ENCODE data around the gene CR1. TPM values are rescaled to one million over a fixed set of nuclear protein-coding genes. Genes with fewer than 3 reads are reported as not detected.

Gene CR1
- total and polyA plus RNA-seq, 2 of the 4 experiments (the other 2 are of a cell fraction): not detected

DNA sequence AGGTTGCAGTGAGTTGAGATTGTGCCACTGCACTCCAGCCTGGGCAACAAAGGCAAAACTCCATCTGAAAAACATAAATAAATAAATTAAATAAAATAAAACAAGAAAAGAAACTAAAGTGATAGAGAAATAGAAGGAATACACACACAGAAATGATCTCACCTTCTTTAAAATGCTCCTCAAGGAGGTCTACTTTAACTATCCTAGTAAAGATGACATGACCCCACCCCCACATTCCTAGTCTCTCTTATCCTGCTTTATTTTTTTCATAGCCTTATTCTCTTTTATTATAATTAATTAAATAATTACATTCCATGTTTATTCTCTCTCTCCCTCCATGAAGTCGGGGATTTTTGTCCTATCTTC, 131.0 kb downstream of the CR1 start:
- no peak overlapping the region for H3K14ac ChIP-seq (replicated peaks; ENCODE audit: low read depth, low read length)
- TF ChIP-seq MAFK (IDR thresholded peaks at IDR 0.05; ENCODE audit: low read depth, low read length): no peak
- no peak for TF ChIP-seq RCOR1 (IDR thresholded peaks at IDR 0.05; ENCODE audit: insufficient replicate concordance, low read length)
- no peak for TF ChIP-seq MXI1 (IDR thresholded peaks at IDR 0.05; ENCODE audit: borderline replicate concordance, low read depth, low read length)
- no peak for TF ChIP-seq MAZ (IDR thresholded peaks at IDR 0.05; ENCODE audit: borderline replicate concordance, low read depth, low read length)
- no peak for TF ChIP-seq NFE2L2 (IDR thresholded peaks at IDR 0.05; ENCODE audit: low read depth, low read length)

More for the DNA sequence above, 131.0 kb downstream of the CR1 start:
- H4K20me1 ChIP-seq (ENCODE audit: insufficient read depth, low read length): no peaks in the 10 kb centered on the region
- no peak overlapping the region for H3K4me3 ChIP-seq (ENCODE audit: insufficient read depth, low read depth, low read length)
- H3K79me1 ChIP-seq (ENCODE audit: low read depth in 1 of 2, low read length in 2 of 2): no peaks in the 10 kb centered on the region
- dilution Hi-C loops (cut with HindIII; ENCODE audit: low sequenced_read_pairs, unreplicated experiment): no loop called here
- no peak overlapping the region for H2AK5ac ChIP-seq (ENCODE audit: low read depth, low read length)
- ChIA-PET POLR2A (ENCODE audit: unreplicated experiment) (no interaction called here), CTCF (no interaction called here)
- H2BK5ac ChIP-seq (ENCODE audit: low read depth, low read length, poor library complexity, severe bottlenecking): no peak overlapping the region
- H3K36me3 ChIP-seq (ENCODE audit: control insufficient read depth, insufficient read depth, low read length): no peaks in the 10 kb centered on the region
- H2BK120ac ChIP-seq (ENCODE audit: low read depth, low read length): no peak overlapping the region
- no peak overlapping the region for H4K91ac ChIP-seq (ENCODE audit: insufficient read depth, low read depth, low read length)
- in situ Hi-C loops (cut with MboI; ENCODE audit: low sequenced_read_pairs): no loop called here
- no peak overlapping the region for H2BK15ac ChIP-seq (ENCODE audit: low read depth, low read length)
- no TSS peak for BruUV-seq (replicated peaks)
- no CpG with 5 or more reads among the region's 1 CpG for WGBS, 2 experiments (ENCODE audit: extremely low coverage in 2 of 2, insufficient read length in 1 of 2)
- no peak overlapping the region for H3K27ac ChIP-seq (ENCODE audit: insufficient read depth, low read length)
- ATAC-seq (ENCODE audit: low read depth) (no peak), DNase-seq (no peak)
- H3K9me1 ChIP-seq (ENCODE audit: insufficient read depth, low read length): no peaks in the 10 kb centered on the region
- no peak overlapping the region for H2BK20ac ChIP-seq (ENCODE audit: low read depth, low read length)
- no peak overlapping the region for H3K9ac ChIP-seq (ENCODE audit: low read depth, low read length)
- H2AFZ ChIP-seq (replicated peaks; ENCODE audit: low read length, poor library complexity): no peak overlapping the region
- intact Hi-C loops (cut with micrococcal nuclease): no loop called here
- H3K4ac ChIP-seq (ENCODE audit: low read depth, low read length): no peak overlapping the region
- H3K18ac ChIP-seq (ENCODE audit: low read depth, low read length): no peak overlapping the region
- H3K23ac ChIP-seq (ENCODE audit: low read depth, low read length): no peak overlapping the region
- H4K5ac ChIP-seq (ENCODE audit: low read depth, low read length): no peak overlapping the region
- no peaks in the 10 kb centered on the region for H3K27me3 ChIP-seq (ENCODE audit: control insufficient read depth, insufficient read depth, low read length)
- no peak overlapping the region for H4K8ac ChIP-seq (ENCODE audit: low read depth in 2 of 2, low read length in 2 of 2)
- no peaks in the 10 kb centered on the region for H3K9me3 ChIP-seq (ENCODE audit: control insufficient read depth, insufficient read depth, low read length)
- H3K56ac ChIP-seq (ENCODE audit: extremely low read depth, insufficient read depth, low read length): no peak overlapping the region
- H3K4me1 ChIP-seq (ENCODE audit: control insufficient read depth, insufficient read depth, low read length): no peaks in the 10 kb centered on the region
- H2AK9ac ChIP-seq (replicated peaks; ENCODE audit: low read depth, low read length, poor library complexity): no peak overlapping the region
- H3K4me2 ChIP-seq (ENCODE audit: low read depth, low read length): no peak overlapping the region

Measured in IMR-90 (cell line).